Activated T-cell treated with anti-CD3 and anti-CD28 coated beads, Interleukin-2, amount 50 U/mL, for 1 hour (primary cell): ENCODE measurements around the gene MED26.

ENCODE experiments used
- DNase-seq: peaks from one replicate; pipeline ENCODE4 v3.0.0-alpha.2; 2020

The MED26 gene

GRCh38 chr19:16609511-16610200 is 18.3 kb downstream of the MED26 start:
- DNase-seq: no peak

GRCh38 chr19:16608290-16608739 is 19.7 kb downstream of the MED26 start:
- DNase-seq: no peak

DNA sequence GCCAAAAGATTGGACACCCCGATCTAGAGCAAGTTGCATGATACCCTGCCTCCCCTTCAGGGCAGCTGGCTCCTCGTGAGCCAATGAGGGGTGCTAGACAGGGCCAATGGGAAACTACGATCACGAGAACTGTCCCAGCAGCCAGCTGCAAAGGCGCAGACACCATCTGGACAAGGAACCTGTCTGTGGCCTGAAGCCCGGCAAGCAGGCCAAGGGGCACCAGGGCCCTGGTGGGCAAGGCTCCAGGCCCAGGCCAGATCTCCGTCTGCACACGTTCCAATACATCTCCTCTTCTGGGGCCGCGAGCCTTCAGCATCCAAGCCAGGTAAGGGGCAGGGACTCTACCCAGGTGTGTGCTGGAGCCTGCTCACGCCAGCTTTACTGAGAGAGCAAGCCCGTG is 20.2 kb downstream of the MED26 start:
- DNase-seq: no peak

GRCh38 chr19:16605553-16605994 is 22.4 kb downstream of the MED26 start:
- no peak for DNase-seq

GRCh38 chr19:16605115-16605514 is 22.9 kb downstream of the MED26 start:
- DNase-seq: no peak

- no peak for DNase-seq
These were observed 23.4 kb downstream of the MED26 start for GRCh38 chr19:16604615-16605014.

- no peak for DNase-seq
These were observed 24.9 kb downstream of the MED26 start for GRCh38 chr19:16603090-16603489.

DNA sequence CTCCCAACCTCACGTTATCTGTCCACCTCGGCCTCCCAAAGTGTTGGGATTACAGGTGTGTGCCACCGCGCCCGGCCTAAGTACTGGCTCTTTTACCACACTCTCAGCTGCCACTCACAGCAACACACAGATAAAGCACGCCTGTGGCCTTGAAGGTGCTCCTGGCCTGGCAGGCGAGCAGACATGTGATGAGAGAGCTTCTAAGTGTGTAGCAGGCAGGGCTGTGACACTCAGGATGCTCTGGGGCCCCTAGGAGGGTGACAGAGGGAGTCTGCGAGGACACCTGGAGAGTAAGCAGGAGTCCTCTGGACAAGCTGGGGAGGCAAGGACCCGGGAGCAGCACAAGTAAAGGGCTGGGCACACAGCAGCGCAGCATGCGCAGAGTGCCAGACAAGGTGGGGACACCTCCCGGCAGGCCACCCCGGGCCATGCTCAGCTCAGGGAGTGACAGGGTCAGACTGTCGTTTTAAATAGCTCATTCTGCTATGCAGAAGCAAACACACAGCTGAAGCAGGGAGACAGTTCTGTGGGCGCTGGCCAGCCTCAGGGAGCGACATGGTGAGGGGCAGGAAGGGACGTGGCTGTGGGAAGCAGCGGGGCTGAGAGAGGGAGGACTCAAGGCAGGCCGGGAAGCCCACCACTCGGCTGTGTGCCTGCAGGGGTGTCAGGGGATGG is 26.5 kb downstream of the MED26 start:
- no peak for DNase-seq

DNA sequence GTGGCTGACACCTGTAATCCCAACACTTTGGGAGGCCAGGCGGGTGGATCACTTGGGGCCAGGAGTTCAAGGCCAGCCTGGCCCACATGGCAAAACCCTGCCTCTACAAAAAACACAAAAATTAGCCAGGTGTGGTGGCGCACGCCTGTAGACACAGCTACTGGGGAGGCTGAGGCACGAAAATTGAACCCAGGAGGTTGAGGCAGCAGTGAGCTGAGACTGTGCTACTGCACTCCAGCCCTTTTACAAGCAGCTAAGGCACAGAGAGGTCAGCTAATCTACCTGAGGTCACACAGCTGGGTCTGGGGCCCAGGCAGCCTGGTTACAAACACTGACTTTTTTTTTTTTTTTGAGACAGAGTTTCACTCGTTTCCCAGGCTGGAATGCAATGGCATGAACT is 27.2 kb downstream of the MED26 start:
- DNase-seq: no peak

GRCh38 chr19:16599655-16600346 is 28.2 kb downstream of the MED26 start:
- DNase-seq: no peak

DNA sequence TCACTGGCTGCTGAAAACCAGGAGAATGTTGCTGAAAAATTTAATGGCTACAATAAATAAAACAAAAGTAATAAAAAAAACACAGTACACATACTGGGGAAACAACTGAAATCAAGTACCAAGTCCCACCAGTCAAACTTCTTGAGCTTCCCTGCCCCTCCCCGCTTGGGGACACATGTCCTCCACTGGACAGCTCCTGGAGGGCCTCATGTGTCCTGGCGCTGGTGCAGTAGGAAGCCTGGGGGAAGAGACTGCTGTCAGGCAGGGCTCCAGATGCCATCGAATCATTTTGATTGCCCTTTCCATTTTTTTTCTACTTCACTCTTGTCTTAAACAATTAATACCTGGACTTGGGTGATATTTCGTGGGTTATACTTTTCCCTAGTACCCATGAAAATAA is 29.2 kb downstream of the MED26 start:
- no peak for DNase-seq

DNA sequence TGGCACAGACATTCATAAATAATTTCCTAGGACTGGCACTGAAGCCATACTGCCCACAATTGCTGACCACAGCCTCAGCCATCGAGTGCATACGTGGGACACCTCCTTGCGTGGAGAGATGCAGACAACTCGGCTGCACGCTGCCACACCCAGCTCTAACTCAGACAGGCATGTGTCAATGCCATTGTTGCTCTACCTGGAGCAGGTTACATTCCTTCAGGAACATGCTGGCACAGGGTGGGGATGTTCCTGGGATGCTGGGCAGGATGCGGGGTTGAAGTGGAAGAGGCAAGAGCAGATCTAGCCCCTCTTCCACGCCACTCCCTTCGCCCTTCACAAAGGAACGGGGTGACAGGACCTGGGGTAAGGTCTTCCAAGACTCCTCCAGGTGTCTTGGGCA is 31.6 kb downstream of the MED26 start:
- DNase-seq: no peak

- DNase-seq: no peak
These were observed 32.9 kb downstream of the MED26 start for GRCh38 chr19:16595097-16595496.

DNA sequence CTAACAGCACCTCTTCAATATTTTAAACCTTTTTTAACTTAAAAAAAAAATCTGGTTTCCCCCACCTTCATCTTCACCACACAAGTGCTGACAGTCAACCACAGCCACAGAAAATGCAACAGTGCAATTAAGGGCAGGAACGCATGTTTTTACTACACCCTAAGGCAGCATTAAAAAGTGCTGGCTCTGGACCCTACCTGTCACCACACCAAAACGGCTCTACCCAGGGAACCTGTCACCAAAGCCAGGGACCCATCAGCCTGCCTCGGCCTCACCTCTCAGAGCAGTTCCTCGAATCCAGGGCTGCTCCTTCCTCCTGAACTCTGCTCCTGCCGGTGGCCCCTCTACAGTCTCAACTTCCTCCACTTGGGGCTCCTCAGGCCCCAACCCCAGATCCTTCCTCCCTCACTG is 33.3 kb downstream of the MED26 start:
- DNase-seq: peak; percentile 45

- DNase-seq: peak; percentile 49
These were observed 33.8 kb downstream of the MED26 start for GRCh38 chr19:16594131-16594586.

GRCh38 chr19:16593181-16593580 is 34.8 kb downstream of the MED26 start:
- DNase-seq: no peak

DNA sequence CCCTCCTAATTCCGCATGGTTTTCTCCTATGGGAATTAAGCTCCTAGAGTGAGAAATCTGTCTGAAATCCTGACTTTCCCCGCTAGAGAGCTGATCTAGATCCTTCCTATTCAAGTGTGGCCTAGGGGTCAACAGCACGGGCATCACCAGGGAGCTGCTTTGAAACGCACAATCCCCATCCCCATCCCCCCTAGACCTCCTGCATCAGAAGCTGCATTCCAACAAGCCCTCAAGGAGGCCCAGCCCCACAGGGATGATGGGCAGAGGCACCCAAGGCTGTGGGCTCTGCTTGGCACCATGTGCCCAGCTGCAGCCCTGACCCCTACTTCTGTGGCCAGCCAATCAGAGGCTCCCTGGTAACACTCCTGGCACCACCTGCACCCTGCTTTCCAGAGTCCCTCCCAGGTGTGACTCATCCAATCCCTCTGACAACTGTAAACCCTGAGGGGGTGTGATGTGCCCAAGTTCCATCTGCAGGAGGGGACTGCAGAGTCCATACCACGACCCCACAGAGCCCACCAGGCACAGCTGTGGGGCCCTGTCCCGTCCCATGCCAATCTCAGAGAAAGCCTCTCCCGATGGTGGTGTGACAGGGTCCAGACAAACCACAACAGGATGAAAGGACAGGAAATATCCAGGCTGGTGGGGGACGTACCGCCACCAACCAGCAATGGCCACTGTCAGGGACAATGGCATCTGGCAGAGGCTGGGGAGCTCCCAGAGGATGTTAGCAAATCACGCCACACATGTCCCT is 36.0 kb downstream of the MED26 start:
- no peak for DNase-seq

GRCh38 chr19:16590876-16591802 is 36.9 kb downstream of the MED26 start:
- DNase-seq: no peak

- DNase-seq: no peak
These were observed 38.1 kb downstream of the MED26 start for GRCh38 chr19:16589917-16590316.

DNA sequence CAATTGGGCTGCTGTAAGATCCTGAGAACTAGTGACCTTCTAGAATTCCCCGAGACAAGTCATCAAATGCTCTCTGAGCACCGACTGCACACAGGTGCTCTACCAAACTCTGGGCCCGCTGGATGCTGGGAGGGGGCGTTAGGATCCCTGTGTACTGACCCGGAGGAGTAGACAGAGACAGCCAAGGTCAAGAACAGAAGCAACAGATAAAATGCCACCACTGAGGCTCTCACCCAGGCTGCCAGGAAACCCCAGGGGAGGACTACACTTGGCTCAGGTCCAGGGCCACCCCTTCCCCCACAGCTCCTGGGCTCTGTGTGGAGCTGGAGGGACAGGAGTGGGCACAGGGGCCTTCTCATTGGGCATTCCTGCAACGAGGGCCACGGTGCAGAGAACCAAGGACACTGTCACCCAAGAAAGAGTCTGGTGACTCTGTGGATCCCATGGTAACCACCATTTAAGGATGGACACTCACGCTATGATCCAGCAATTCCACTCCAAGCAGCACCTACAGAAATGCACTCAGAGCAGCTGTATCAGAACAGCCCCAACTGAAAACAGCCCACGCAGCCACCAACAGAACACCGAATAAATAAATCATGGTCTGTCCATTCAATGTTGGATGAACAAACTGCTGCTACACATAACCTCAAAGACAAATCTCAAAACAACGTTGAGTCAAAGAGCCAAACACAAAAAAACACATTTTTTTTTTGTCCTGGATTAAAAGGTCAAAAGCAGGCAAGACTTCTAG is 39.0 kb downstream of the MED26 start:
- no peak for DNase-seq
